PC-3 (cell line): ENCODE data around the gene MSMB.

Experiments used
- EZH2 ChIP-seq: fragments of 300-600 bp; sonication (generic); IDR thresholded peaks from one replicate; pipeline ENCODE4 v1.6.1; 2017; ENCODE audit warnings: antibody characterized with exemption, mild to moderate bottlenecking, low read length; ENCODE audit not compliant: unreplicated experiment
- EZH2phosphoT487 ChIP-seq: fragments of 300-600 bp; sonication (generic); IDR thresholded peaks from 2 replicates; pipeline ENCODE4 v1.6.1; 2018; ENCODE audit warnings: mild to moderate bottlenecking, antibody characterized with exemption, low read length, borderline replicate concordance
- TF ChIP-seq, protein P1 (sequence below): fragments of 300-600 bp; sonication (generic); conservative IDR thresholded peaks from 2 replicates; pipeline ENCODE4 v1.5.1; 2017; ENCODE audit warnings: antibody characterized with exemption, low read depth, mild to moderate bottlenecking, low read length

DNA sequence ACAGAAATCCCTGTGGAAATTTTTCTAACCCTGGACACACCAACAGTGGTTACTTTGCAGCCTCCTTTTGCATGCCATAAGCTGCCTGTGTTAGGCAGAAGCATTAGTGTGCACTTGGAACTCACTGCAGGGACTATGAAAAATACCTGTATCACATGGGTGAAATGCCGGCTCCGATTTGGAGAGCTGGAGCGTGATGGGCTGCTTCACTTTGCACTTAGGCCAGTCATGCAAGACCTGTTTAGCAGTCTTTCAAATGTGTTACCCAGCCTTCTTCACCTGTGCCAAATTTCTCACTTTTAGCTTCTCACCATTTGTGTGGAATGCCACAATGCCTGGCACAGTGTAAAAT is 26.9 kb downstream of the MSMB start:
- TF ChIP-seq, protein P1, sequence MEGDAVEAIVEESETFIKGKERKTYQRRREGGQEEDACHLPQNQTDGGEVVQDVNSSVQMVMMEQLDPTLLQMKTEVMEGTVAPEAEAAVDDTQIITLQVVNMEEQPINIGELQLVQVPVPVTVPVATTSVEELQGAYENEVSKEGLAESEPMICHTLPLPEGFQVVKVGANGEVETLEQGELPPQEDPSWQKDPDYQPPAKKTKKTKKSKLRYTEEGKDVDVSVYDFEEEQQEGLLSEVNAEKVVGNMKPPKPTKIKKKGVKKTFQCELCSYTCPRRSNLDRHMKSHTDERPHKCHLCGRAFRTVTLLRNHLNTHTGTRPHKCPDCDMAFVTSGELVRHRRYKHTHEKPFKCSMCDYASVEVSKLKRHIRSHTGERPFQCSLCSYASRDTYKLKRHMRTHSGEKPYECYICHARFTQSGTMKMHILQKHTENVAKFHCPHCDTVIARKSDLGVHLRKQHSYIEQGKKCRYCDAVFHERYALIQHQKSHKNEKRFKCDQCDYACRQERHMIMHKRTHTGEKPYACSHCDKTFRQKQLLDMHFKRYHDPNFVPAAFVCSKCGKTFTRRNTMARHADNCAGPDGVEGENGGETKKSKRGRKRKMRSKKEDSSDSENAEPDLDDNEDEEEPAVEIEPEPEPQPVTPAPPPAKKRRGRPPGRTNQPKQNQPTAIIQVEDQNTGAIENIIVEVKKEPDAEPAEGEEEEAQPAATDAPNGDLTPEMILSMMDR: no peak
- TF ChIP-seq EZH2 (no peak), EZH2phosphoT487 (no peak)
